ENCODE data around the gene SPACA4. TPM values are rescaled to one million over a fixed set of nuclear protein-coding genes. Genes with fewer than 3 reads are reported as not detected.

SPACA4 gene
- total and polyA plus RNA-seq, 9 of the 15 experiments (the other 6 are each of a cell fraction or from before 2014, with no cell fraction given): not detected

DNA sequence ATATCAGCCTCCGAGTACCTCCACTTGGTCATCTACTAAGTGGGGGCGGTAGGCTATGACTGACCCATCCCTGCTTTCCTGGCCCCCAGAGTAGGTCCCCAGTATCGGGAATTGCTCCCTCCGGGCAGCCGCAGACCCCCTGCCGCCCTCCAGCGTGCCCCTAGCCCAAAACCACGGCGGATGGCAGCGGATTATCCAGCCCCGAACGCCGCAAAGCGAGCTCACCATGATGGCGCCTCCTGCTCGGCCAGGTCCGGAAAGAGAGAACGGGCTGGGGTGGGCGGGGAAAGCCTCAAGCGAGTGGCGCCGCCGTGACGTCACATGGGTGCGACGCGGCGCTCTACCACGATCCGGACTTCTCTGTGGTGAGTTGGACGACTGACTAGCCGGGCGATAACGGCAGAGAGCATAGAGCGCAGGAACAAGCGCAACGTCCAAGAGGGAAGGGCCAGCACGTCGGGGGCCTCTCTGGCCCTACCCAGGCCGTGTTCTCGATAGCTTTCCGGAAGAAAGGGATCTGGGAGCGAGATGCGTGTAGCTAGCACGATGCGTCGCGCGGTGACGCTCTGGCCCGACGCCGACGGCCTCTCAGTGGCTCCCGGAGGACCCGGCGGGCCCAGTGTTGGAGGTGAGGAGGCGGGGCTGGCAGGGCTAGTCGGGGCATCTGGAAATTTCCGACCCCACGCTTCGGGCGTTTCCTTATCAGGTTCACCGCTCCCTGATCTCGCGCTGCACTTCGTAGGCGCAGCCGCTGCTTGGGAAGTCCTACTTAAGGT is 12.6 kb downstream of the SPACA4 start, which contains the start of the genes RPL18 and SPHK2 (continued):
- TF ChIP-seq, protein P1, sequence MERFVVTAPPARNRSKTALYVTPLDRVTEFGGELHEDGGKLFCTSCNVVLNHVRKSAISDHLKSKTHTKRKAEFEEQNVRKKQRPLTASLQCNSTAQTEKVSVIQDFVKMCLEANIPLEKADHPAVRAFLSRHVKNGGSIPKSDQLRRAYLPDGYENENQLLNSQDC (CRISPR knock-in tag; IDR thresholded peaks at IDR 0.05): no peak
- TF ChIP-seq, protein P2, sequence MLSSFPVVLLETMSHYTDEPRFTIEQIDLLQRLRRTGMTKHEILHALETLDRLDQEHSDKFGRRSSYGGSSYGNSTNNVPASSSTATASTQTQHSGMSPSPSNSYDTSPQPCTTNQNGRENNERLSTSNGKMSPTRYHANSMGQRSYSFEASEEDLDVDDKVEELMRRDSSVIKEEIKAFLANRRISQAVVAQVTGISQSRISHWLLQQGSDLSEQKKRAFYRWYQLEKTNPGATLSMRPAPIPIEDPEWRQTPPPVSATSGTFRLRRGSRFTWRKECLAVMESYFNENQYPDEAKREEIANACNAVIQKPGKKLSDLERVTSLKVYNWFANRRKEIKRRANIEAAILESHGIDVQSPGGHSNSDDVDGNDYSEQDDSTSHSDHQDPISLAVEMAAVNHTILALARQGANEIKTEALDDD (IDR thresholded peaks at IDR 0.05): peak; percentile 93
- TF ChIP-seq ZNF780A (CRISPR knock-in tag; IDR thresholded peaks at IDR 0.05) (no peak), ZNF165 (CRISPR knock-in tag; IDR thresholded peaks at IDR 0.05; ENCODE audit: borderline replicate concordance) (no peak), ARID1B (IDR thresholded peaks at IDR 0.05) (peak; percentile 60; the same call in 1 of the 2 replicates), ZNF239 (CRISPR knock-in tag; IDR thresholded peaks at IDR 0.05) (peak; percentile 65), ZNF408 (CRISPR knock-in tag; IDR thresholded peaks at IDR 0.05; ENCODE audit: low read depth) (no peak), SAFB (IDR thresholded peaks at IDR 0.05; ENCODE audit: borderline replicate concordance, low read depth, low read length) (no peak), TEAD2 (tag; IDR thresholded peaks at IDR 0.05) (no peak), ZFP1 (CRISPR knock-in tag; IDR thresholded peaks at IDR 0.05) (no peak), LEF1 (IDR thresholded peaks at IDR 0.05) (no peak), HCFC1 (IDR thresholded peaks at IDR 0.05; ENCODE audit: low read depth, low read length) (peak; percentile 94), DIDO1 (tag; IDR thresholded peaks at IDR 0.05; ENCODE audit: low read depth) (peak; percentile 85)
- TF ChIP-seq, protein P3, sequence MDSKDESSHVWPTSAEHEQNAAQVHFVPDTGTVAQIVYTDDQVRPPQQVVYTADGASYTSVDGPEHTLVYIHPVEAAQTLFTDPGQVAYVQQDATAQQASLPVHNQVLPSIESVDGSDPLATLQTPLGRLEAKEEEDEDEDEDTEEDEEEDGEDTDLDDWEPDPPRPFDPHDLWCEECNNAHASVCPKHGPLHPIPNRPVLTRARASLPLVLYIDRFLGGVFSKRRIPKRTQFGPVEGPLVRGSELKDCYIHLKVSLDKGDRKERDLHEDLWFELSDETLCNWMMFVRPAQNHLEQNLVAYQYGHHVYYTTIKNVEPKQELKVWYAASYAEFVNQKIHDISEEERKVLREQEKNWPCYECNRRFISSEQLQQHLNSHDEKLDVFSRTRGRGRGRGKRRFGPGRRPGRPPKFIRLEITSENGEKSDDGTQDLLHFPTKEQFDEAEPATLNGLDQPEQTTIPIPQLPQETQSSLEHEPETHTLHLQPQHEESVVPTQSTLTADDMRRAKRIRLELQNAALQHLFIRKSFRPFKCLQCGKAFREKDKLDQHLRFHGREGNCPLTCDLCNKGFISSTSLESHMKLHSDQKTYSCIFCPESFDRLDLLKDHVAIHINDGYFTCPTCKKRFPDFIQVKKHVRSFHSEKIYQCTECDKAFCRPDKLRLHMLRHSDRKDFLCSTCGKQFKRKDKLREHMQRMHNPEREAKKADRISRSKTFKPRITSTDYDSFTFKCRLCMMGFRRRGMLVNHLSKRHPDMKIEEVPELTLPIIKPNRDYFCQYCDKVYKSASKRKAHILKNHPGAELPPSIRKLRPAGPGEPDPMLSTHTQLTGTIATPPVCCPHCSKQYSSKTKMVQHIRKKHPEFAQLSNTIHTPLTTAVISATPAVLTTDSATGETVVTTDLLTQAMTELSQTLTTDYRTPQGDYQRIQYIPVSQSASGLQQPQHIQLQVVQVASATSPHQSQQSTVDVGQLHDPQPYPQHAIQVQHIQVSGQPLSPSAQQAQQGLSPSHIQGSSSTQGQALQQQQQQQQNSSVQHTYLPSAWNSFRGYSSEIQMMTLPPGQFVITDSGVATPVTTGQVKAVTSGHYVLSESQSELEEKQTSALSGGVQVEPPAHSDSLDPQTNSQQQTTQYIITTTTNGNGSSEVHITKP (IDR thresholded peaks at IDR 0.05; ENCODE audit: partially characterized antibody): peak; percentile 86
- TF ChIP-seq, protein P4, sequence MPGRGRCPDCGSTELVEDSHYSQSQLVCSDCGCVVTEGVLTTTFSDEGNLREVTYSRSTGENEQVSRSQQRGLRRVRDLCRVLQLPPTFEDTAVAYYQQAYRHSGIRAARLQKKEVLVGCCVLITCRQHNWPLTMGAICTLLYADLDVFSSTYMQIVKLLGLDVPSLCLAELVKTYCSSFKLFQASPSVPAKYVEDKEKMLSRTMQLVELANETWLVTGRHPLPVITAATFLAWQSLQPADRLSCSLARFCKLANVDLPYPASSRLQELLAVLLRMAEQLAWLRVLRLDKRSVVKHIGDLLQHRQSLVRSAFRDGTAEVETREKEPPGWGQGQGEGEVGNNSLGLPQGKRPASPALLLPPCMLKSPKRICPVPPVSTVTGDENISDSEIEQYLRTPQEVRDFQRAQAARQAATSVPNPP (IDR thresholded peaks at IDR 0.05; ENCODE audit: borderline replicate concordance, insufficient read depth, insufficient read length): no peak
- TF ChIP-seq, protein P5, sequence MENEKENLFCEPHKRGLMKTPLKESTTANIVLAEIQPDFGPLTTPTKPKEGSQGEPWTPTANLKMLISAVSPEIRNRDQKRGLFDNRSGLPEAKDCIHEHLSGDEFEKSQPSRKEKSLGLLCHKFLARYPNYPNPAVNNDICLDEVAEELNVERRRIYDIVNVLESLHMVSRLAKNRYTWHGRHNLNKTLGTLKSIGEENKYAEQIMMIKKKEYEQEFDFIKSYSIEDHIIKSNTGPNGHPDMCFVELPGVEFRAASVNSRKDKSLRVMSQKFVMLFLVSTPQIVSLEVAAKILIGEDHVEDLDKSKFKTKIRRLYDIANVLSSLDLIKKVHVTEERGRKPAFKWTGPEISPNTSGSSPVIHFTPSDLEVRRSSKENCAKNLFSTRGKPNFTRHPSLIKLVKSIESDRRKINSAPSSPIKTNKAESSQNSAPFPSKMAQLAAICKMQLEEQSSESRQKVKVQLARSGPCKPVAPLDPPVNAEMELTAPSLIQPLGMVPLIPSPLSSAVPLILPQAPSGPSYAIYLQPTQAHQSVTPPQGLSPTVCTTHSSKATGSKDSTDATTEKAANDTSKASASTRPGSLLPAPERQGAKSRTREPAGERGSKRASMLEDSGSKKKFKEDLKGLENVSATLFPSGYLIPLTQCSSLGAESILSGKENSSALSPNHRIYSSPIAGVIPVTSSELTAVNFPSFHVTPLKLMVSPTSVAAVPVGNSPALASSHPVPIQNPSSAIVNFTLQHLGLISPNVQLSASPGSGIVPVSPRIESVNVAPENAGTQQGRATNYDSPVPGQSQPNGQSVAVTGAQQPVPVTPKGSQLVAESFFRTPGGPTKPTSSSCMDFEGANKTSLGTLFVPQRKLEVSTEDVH (IDR thresholded peaks at IDR 0.05; ENCODE audit: low read depth, partially characterized antibody): peak; percentile 94
- TF ChIP-seq, protein P6, sequence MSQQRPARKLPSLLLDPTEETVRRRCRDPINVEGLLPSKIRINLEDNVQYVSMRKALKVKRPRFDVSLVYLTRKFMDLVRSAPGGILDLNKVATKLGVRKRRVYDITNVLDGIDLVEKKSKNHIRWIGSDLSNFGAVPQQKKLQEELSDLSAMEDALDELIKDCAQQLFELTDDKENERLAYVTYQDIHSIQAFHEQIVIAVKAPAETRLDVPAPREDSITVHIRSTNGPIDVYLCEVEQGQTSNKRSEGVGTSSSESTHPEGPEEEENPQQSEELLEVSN (IDR thresholded peaks at IDR 0.05; ENCODE audit: borderline replicate concordance in 1 of 2, extremely low read depth in 1 of 2, insufficient read depth in 1 of 2, insufficient read length in 1 of 2, low read depth in 1 of 2, low read length in 1 of 2, poor library complexity in 1 of 2, severe bottlenecking in 1 of 2): peak; percentile 74 to 79
